Neuronal stem cell (in vitro differentiated cells): ENCODE data around the gene MAP3K14.

Source experiments
- DNase-seq: peaks from one replicate; pipeline ENCODE4 v3.0.0-alpha.2; 2013; ENCODE audit warnings: low spot score
- H2AFZ ChIP-seq: one replicate; pipeline ENCODE4 v1.6.1; 2013; ENCODE audit warnings: mild to moderate bottlenecking, low read length, inconsistent platforms
- H2AK5ac ChIP-seq: 2 replicates; pipeline ENCODE4 v1.6.1; 2013; ENCODE audit warnings: low read depth, mild to moderate bottlenecking, inconsistent platforms, low read length, moderate library complexity, mixed read lengths
- H2BK120ac ChIP-seq: 2 replicates; pipeline ENCODE4 v1.6.1; 2013; ENCODE audit warnings: low read depth, mild to moderate bottlenecking, inconsistent platforms, low read length, moderate library complexity, mixed read lengths
- H2BK12ac ChIP-seq: one replicate; pipeline ENCODE4 v1.6.1; 2013; ENCODE audit warnings: low read length, inconsistent platforms
- H2BK15ac ChIP-seq: 2 replicates; pipeline ENCODE4 v1.6.1; 2013; ENCODE audit warnings: mild to moderate bottlenecking, low read length, inconsistent platforms, mixed read lengths
- H2BK5ac ChIP-seq: one replicate; pipeline ENCODE4 v1.6.1; 2013; ENCODE audit warnings: inconsistent platforms, mild to moderate bottlenecking, low read length, moderate library complexity
- H3K14ac ChIP-seq: one replicate; pipeline ENCODE4 v1.6.1; 2013; ENCODE audit warnings: low read length, inconsistent platforms
- H3K18ac ChIP-seq: 2 replicates; pipeline ENCODE4 v1.6.1; 2013; ENCODE audit warnings: low read length, inconsistent platforms
- H3K23ac ChIP-seq: 2 replicates; pipeline ENCODE4 v1.6.1; 2013; ENCODE audit warnings: low read depth, mild to moderate bottlenecking, mixed read lengths, low read length, inconsistent platforms; ENCODE audit not compliant: poor library complexity
- H3K27ac ChIP-seq: replicated peaks from 3 replicates; pipeline ENCODE4 v1.5.1; 2013; ENCODE audit warnings: low read length, inconsistent platforms
- H3K27me3 ChIP-seq, 3 experiments: 2 replicates each; pipeline ENCODE4 v1.6.1; 2013; ENCODE audit warnings: low read length in 3 of 3, mild to moderate bottlenecking in 2 of 3, inconsistent platforms in 1 of 3, low read depth in 1 of 3, mixed read lengths in 1 of 3, moderate library complexity in 1 of 3; ENCODE audit not compliant: control insufficient read depth in 3 of 3, insufficient read depth in 3 of 3
- H3K36me3 ChIP-seq, 2 donors: replicated peaks in 1 of 2; 2 replicates each; pipeline ENCODE4 v1.6.1; 2013; ENCODE audit warnings: low read length in 2 of 2; ENCODE audit not compliant: control insufficient read depth in 2 of 2, insufficient read depth in 2 of 2
- H3K4ac ChIP-seq: 2 replicates; pipeline ENCODE4 v1.6.1; 2013; ENCODE audit warnings: inconsistent platforms, mild to moderate bottlenecking, low read length, moderate library complexity
- H3K4me1 ChIP-seq, 2 donors: 1 replicate in 1 of 2; 2 replicates in 1 of 2; pipeline ENCODE4 v1.6.1; 2013; ENCODE audit warnings: low read length in 2 of 2, low read depth in 1 of 2; ENCODE audit not compliant: control insufficient read depth in 2 of 2, insufficient read depth in 1 of 2
- H3K4me2 ChIP-seq: one replicate; pipeline ENCODE4 v1.6.1; 2013; ENCODE audit warnings: mild to moderate bottlenecking, low read length, inconsistent platforms; ENCODE audit not compliant: insufficient read depth, poor library complexity, severe bottlenecking
- H3K4me3 ChIP-seq, 2 donors: 2 replicates each; pipeline ENCODE4 v1.5.1; 2013; ENCODE audit warnings: low read length in 2 of 2, mild to moderate bottlenecking in 2 of 2, inconsistent platforms in 1 of 2, moderate library complexity in 1 of 2
- H3K79me1 ChIP-seq: one replicate; pipeline ENCODE4 v1.6.1; 2013; ENCODE audit warnings: low read depth, mild to moderate bottlenecking, inconsistent platforms, low read length, moderate library complexity
- H3K9ac ChIP-seq: one replicate; pipeline ENCODE4 v1.6.1; 2013; ENCODE audit warnings: mild to moderate bottlenecking, low read depth, low read length, inconsistent platforms; ENCODE audit not compliant: poor library complexity
- H3K9me3 ChIP-seq, 2 donors: replicated peaks in 1 of 2; 2 replicates each; pipeline versions ENCODE3 to v1.6.1; 2013; ENCODE audit warnings: low read length in 2 of 2, mild to moderate bottlenecking in 2 of 2, inconsistent platforms in 1 of 2, low read depth in 1 of 2, mixed read lengths in 1 of 2, moderate library complexity in 1 of 2; ENCODE audit not compliant: control insufficient read depth in 2 of 2, insufficient read depth in 1 of 2
- H4K8ac ChIP-seq: one replicate; pipeline ENCODE4 v1.6.1; 2013; ENCODE audit warnings: low read depth, mild to moderate bottlenecking, inconsistent platforms, low read length, moderate library complexity
- H4K91ac ChIP-seq: one replicate; pipeline ENCODE4 v1.6.1; 2013; ENCODE audit warnings: low read length, low read depth, mild to moderate bottlenecking, inconsistent platforms; ENCODE audit not compliant: poor library complexity
- WGBS, 2 donors: extraction: QIAGEN DNeasy Blood & Tissue Kit; methylation state at CpG; one replicate each; pipeline ENCODE4 v1.1.7; 2013; ENCODE audit warnings: missing lambda C conversion rate in 2 of 2, mixed read lengths in 1 of 2; ENCODE audit not compliant: insufficient read length in 2 of 2, insufficient replicate concordance in 1 of 2; ENCODE audit errors: extremely low coverage in 2 of 2; 5-methylcytosine and 5-hydroxymethylcytosine counted together

The MAP3K14 gene

DNA sequence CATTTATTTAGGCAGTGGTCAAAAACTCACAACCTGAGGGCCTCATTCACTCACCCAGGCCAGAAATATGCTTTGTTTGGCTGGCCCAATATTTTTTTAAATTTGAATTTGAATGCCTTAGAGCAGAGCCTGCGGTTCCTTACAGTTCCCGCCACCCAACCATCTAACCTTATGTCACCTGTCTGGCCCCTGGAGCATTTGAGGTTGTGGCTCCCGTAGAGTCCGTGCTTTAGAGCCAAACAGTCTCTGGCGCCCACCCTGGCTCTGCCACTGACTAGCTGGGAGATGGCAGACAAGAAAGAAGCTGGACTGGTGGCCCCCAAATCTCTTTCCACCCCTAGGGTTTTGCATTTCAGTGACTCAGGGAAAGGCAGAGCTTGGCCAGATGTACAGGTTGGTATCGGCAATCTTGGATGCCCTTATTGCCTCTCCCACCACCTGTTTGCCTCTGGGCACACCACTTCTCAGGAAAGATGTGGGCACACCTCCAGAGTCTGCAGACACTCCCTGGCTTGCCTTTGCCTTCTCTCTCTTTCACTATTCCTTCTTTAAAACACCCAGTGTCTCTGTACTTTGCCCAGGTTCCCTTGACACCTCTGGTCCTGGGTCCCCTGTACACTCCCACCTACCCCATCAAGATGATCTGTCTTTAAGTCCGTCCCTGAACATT, 1.9 kb upstream of the MAP3K14 start:
- H3K9ac ChIP-seq = no peak overlapping the region
- H2BK120ac ChIP-seq = no peak overlapping the region
- no peak for DNase-seq
- H3K36me3 ChIP-seq = no peaks in the 10 kb centered on the region
- no peak overlapping the region for H3K23ac ChIP-seq
- WGBS, 2 donors = no CpG with 5 or more reads among the region's 7 CpGs
- no peak overlapping the region for H3K4me3 ChIP-seq
- H3K27ac ChIP-seq = no peak overlapping the region
- H3K4me1 ChIP-seq = peaks cover 6 to 31% of the 10 kb centered on the region in 2 donors
- peaks cover 0 to 2% of the 10 kb centered on the region in 2 donors for H3K9me3 ChIP-seq
- H3K27me3 ChIP-seq = peaks cover 0 to 7% (median 0%) of the 10 kb centered on the region in 3 experiments
- no peak overlapping the region for H4K91ac ChIP-seq
- no peak overlapping the region for H3K14ac ChIP-seq
- H2AFZ ChIP-seq = peak overlapping the region; percentile 12
- no peak overlapping the region for H2BK5ac ChIP-seq
- no peak overlapping the region for H3K4me2 ChIP-seq
- H4K8ac ChIP-seq = no peak overlapping the region
- no peak overlapping the region for H2BK15ac ChIP-seq
- H2BK12ac ChIP-seq = peak overlapping the region; percentile 64
- no peaks in the 10 kb centered on the region for H3K79me1 ChIP-seq
- H2AK5ac ChIP-seq = no peak overlapping the region
- H3K4ac ChIP-seq = no peak overlapping the region
- no peak overlapping the region for H3K18ac ChIP-seq

DNA sequence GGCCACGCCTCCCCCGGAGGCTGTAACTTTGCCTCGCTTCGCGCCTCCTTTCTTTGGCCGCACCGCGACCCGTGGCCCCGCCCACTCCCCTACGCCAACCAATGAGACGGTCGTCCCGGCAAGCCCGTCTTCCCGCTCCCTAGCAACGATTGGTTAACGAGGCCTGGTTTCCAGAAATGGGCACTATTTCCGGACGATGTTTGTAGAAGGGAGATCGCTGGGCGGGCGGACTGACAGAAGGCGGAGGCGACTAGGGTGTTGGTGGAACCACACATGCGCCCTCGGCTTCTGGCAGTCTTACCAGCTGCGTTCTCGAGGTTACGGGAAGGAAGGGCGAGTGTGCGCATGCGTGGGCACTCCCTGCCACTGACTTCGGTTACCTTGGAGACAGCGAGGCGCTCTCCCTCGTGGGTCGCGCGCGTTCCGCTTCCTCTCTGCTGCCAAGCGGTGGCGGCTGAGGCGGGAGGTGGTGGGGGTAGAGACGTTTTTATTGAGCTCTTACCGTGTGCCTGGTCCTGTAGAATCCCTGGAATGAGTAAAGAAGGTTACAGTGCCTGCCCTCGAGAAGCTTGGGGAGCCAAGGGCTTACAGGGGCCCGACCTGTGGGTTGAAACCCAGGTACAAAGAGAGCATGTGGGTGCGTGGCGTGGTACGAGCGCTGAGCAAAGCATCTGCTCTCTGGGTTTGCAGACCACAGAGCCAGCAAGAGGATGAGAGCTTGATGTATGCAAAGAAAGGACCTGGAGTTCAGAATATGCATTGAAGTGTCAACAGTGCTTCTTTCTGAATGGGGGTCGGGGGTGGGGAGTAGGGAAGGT, 500 bp upstream of the MAP3K14 start:
- Histone ChIP-seq H3K4me1 (peaks cover 6 to 31% of the 10 kb centered on the region in 2 donors), H3K4ac (no peak overlapping the region), H3K27ac (peak overlapping the region; percentile 94), H2AK5ac (peak overlapping the region; percentile 18), H2BK12ac (no peak overlapping the region), H2BK120ac (no peak overlapping the region), H3K4me3 (peak overlapping the region; percentile 83 to 84), H3K14ac (peak overlapping the region; percentile 12), H2BK5ac (no peak overlapping the region), H4K91ac (no peak overlapping the region), H3K4me2 (peak overlapping the region; percentile 79), H3K18ac (peak overlapping the region; percentile 82), H3K23ac (peak overlapping the region; percentile 48), H4K8ac (no peak overlapping the region), H3K9ac (peak overlapping the region; percentile 46), H3K36me3 (no peaks in the 10 kb centered on the region), H2BK15ac (no peak overlapping the region), H3K79me1 (peaks cover 2% of the 10 kb centered on the region), H2AFZ (peak overlapping the region; percentile 94), H3K27me3 (peaks cover 0 to 4% (median 0%) of the 10 kb centered on the region in 3 experiments), H3K9me3 (peaks cover 0 to 2% of the 10 kb centered on the region in 2 donors)
- no CpG with 5 or more reads among the region's 54 CpGs for WGBS, 2 donors
- DNase-seq = peak; percentile 100

DNA sequence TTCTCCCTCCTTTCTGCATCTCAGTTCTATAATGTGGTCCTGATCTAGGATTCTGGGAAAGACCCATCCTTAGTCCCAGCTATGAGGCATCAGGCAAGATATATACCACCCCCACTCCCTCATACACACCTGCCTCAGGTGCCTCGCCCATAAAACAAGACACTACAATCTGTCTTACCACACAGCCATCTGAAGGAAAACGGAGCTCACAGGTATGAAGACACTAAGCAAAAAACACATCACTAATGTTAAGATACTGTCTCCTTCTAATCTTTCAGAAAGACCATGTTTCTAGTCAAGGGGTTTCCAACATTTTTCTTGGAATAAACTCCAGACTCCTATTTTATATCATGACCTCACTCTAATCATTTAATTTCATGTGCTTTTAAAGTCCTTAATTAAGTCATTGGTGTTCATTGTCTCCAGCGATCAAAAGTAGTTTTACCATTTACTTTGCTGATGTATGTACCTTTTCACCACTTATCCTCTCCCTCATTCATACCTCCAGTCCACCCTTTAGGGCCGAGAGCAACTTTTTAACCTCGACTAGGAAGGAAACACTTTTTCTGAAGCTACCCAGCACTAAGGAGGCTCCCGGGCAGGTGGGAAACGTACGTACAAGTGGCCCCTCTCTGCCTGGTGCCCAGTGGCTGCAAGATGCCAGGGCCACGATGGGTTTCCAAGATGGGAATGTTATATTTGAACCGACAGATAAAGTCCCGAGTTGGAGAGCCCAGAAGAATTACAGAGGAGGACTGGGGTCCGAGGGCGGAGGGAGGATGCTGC, 979 bp downstream of the MAP3K14 start:
- peak; percentile 15 for DNase-seq
- WGBS, 2 donors = no CpG with 5 or more reads among the region's 13 CpGs
- peak overlapping the region; percentile 91 for H3K27ac ChIP-seq

More for the DNA sequence above, 979 bp downstream of the MAP3K14 start:
- peak overlapping the region; percentile 96 for H3K18ac ChIP-seq
- H3K23ac ChIP-seq = peak overlapping the region; percentile 62
- H3K4ac ChIP-seq = no peak overlapping the region
- H4K91ac ChIP-seq = no peak overlapping the region
- H2BK12ac ChIP-seq = no peak overlapping the region
- peaks cover 0 to 10% of the 10 kb centered on the region in 2 donors for H3K36me3 ChIP-seq
- no peaks in the 10 kb centered on the region for H3K9me3 ChIP-seq
- no peak overlapping the region for H4K8ac ChIP-seq
- no peaks in the 10 kb centered on the region for H3K27me3 ChIP-seq
- peak overlapping the region; percentile 94 for H2AFZ ChIP-seq
- H3K9ac ChIP-seq = peak overlapping the region; percentile 98
- peak overlapping the region; percentile 80 for H3K4me2 ChIP-seq
- H2BK120ac ChIP-seq = no peak overlapping the region
- peaks cover 5% of the 10 kb centered on the region for H3K79me1 ChIP-seq
- H2BK5ac ChIP-seq = no peak overlapping the region
- peak overlapping the region; percentile 42 for H2BK15ac ChIP-seq
- no peak overlapping the region for H2AK5ac ChIP-seq
- peak overlapping the region; percentile 89 for H3K14ac ChIP-seq
- peak overlapping the region; percentile 83 to 90 for H3K4me3 ChIP-seq
- H3K4me1 ChIP-seq = peaks cover 6 to 31% of the 10 kb centered on the region in 2 donors
